Measurements from ENCODE around the gene AARS1. TPM values are rescaled to one million over a fixed set of nuclear protein-coding genes. Genes with fewer than 3 reads are reported as not detected.
"Not testable (repeated sequence)": the region's sequence is repeated elsewhere in the genome, so short reads cannot be mapped to it uniquely, and the experiment has no call there.

Gene AARS1
- total and polyA plus RNA-seq, 11 donors = 23.9 to 96.2 (median 63.2) TPM

GRCh38 chr16:70225430-70225829 lies 63.9 kb downstream of the AARS1 start:
- H3K4me3 ChIP-seq; ATAC-seq; H3K27me3 ChIP-seq; H3K27ac ChIP-seq; H3K4me1 ChIP-seq; DNase-seq; intact Hi-C loops (cut with DNase I); H3K9me3 ChIP-seq: not testable (repeated sequence)
- H3K36me3 ChIP-seq = peaks cover 0 to 65% (median 26%) of the 10 kb centered on the region in 9 donors
- 82 to 94% (median 92%) methylated on average over 2 to 4 of the region's 4 CpGs for WGBS, 4 donors

- intact Hi-C loops (cut with DNase I); H3K4me1 ChIP-seq; DNase-seq; H3K9me3 ChIP-seq; H3K27me3 ChIP-seq; H3K4me3 ChIP-seq; ATAC-seq; H3K27ac ChIP-seq: not testable (repeated sequence)
- 95 to 98% (median 96%) methylated on average over 8 to 20 of the region's 24 CpGs for WGBS, 4 donors
- peaks cover 0 to 68% (median 29%) of the 10 kb centered on the region in 9 donors for H3K36me3 ChIP-seq
Observed at GRCh38 chr16:70224645-70225044, 64.7 kb downstream of the AARS1 start.

GRCh38 chr16:70223971-70224513 lies 65.3 kb downstream of the AARS1 start:
- ATAC-seq; H3K27me3 ChIP-seq; intact Hi-C loops (cut with DNase I); H3K9me3 ChIP-seq; H3K4me1 ChIP-seq; DNase-seq; H3K27ac ChIP-seq; H3K4me3 ChIP-seq: not testable (repeated sequence)
- peaks cover 0 to 68% (median 30%) of the 10 kb centered on the region in 9 donors for H3K36me3 ChIP-seq
- 36 to 65% (median 54%) methylated on average over 1 of the region's 3 CpGs for WGBS, 4 donors

- H3K4me3 ChIP-seq = not testable (repeated sequence)
- peaks cover 0 to 67% (median 23%) of the 10 kb centered on the region in 9 donors for H3K36me3 ChIP-seq
- 62 to 100% (median 91%) methylated on average over 1 of the region's 2 CpGs; no CpG with 5 or more reads in 1 of the 4 donors for WGBS, 4 donors
Observed at GRCh38 chr16:70223216-70223615, 66.1 kb downstream of the AARS1 start.

GRCh38 chr16:70222574-70222973 lies 66.7 kb downstream of the AARS1 start:
- DNase-seq; ATAC-seq; H3K4me3 ChIP-seq; intact Hi-C loops (cut with DNase I); H3K27ac ChIP-seq; H3K4me1 ChIP-seq; H3K27me3 ChIP-seq; H3K9me3 ChIP-seq: not testable (repeated sequence)
- H3K36me3 ChIP-seq = peaks cover 0 to 63% (median 21%) of the 10 kb centered on the region in 9 donors
- WGBS, 4 donors = 42 to 70% (median 55%) methylated on average over 2 of the region's 2 CpGs

More at GRCh38 chr16:70223216-70223615, 66.1 kb downstream of the AARS1 start:
- H3K9me3 ChIP-seq; intact Hi-C loops (cut with DNase I); ATAC-seq; H3K27me3 ChIP-seq; H3K4me1 ChIP-seq; DNase-seq: not testable (repeated sequence)
- H3K27ac ChIP-seq = peak overlapping the region in 1 of 12 donors; percentile 15

GRCh38 chr16:70218586-70218985 lies 70.7 kb downstream of the AARS1 start:
- WGBS, 4 donors = 89 to 94% (median 93%) methylated on average over 2 of the region's 2 CpGs
- not testable (repeated sequence) for H3K4me1 ChIP-seq
- peaks cover 0 to 51% (median 13%) of the 10 kb centered on the region in 9 donors for H3K36me3 ChIP-seq

GRCh38 chr16:70206382-70206781 lies 82.9 kb downstream of the AARS1 start:
- H3K4me1 ChIP-seq; H3K4me3 ChIP-seq; H3K27ac ChIP-seq; ATAC-seq; intact Hi-C loops (cut with DNase I); H3K9me3 ChIP-seq; H3K36me3 ChIP-seq; H3K27me3 ChIP-seq; DNase-seq: not testable (repeated sequence)
- 96 to 97% (median 97%) methylated on average over 4 to 6 of the region's 6 CpGs for WGBS, 4 donors

More at GRCh38 chr16:70218586-70218985, 70.7 kb downstream of the AARS1 start:
- H3K9me3 ChIP-seq; H3K4me3 ChIP-seq; intact Hi-C loops (cut with DNase I); DNase-seq; H3K27me3 ChIP-seq; H3K27ac ChIP-seq; ATAC-seq: not testable (repeated sequence)

- H3K27me3 ChIP-seq; intact Hi-C loops (cut with DNase I); H3K27ac ChIP-seq; H3K36me3 ChIP-seq; ATAC-seq; DNase-seq; H3K4me3 ChIP-seq; H3K4me1 ChIP-seq; H3K9me3 ChIP-seq: not testable (repeated sequence)
- 95 to 100% (median 96%) methylated on average over 8 to 42 of the region's 46 CpGs; no CpG with 5 or more reads in 1 of the 4 donors for WGBS, 4 donors
Observed at GRCh38 chr16:70204668-70205405, 84.5 kb downstream of the AARS1 start.

- H3K36me3 ChIP-seq; H3K4me3 ChIP-seq; H3K4me1 ChIP-seq; H3K27me3 ChIP-seq; DNase-seq; H3K9me3 ChIP-seq; H3K27ac ChIP-seq; intact Hi-C loops (cut with DNase I); ATAC-seq: not testable (repeated sequence)
- WGBS, 4 donors = 96 to 100% (median 97%) methylated on average over 3 to 17 of the region's 29 CpGs
Observed at GRCh38 chr16:70204010-70204409, 85.3 kb downstream of the AARS1 start.

- H3K27ac ChIP-seq; H3K4me1 ChIP-seq; H3K27me3 ChIP-seq; ATAC-seq; H3K4me3 ChIP-seq; intact Hi-C loops (cut with DNase I); H3K36me3 ChIP-seq; DNase-seq; H3K9me3 ChIP-seq: not testable (repeated sequence)
- 77 to 90% (median 82%) methylated on average over 3 to 5 of the region's 7 CpGs for WGBS, 4 donors
Observed at GRCh38 chr16:70203508-70203907, 85.8 kb downstream of the AARS1 start.
